SU-DHL-6 (cell line): Measurements from ENCODE around the gene FUNDC2.

Source experiments
- H2AFZ ChIP-seq: fragments of 200-600 bp; sonication (generic); 2 replicates; pipeline ENCODE4 v1.6.1; 2014; ENCODE audit warnings: low read depth, mild to moderate bottlenecking, moderate library complexity, mixed read lengths, antibody characterized with exemption, low read length; ENCODE audit not compliant: severe bottlenecking
- H3F3A ChIP-seq: fragments of 200-600 bp; shearing (Covaris generic); 2 replicates; pipeline ENCODE4 v1.6.0; 2016; ENCODE audit warnings: antibody characterized with exemption, mild to moderate bottlenecking; ENCODE audit not compliant: insufficient read depth
- H3K27ac ChIP-seq: fragments of 200-600 bp; sonication (generic); 2 replicates; pipeline ENCODE4 v1.5.1; 2016; ENCODE audit warnings: low read depth, mild to moderate bottlenecking, low read length, moderate library complexity, mixed read lengths
- H3K27me3 ChIP-seq: fragments of 200-600 bp; sonication (generic), shearing (Covaris generic); 2 replicates; pipeline ENCODE4 v1.6.0; 2014; ENCODE audit warnings: mild to moderate bottlenecking, low read length
- H3K36me3 ChIP-seq: fragments of 200-600 bp; sonication (generic); 2 replicates; pipeline ENCODE4 v1.6.1; 2014; ENCODE audit warnings: mild to moderate bottlenecking, low read length, mixed read lengths
- H3K4me2 ChIP-seq: fragments of 300-600, 200-600 bp; shearing (Covaris generic), sonication (generic); 2 replicates; pipeline ENCODE4 v1.6.0; 2014; ENCODE audit warnings: low read length, low read depth, mild to moderate bottlenecking; ENCODE audit not compliant: poor library complexity, severe bottlenecking
- H3K4me3 ChIP-seq: fragments of 200-600 bp; sonication (generic); 2 replicates; pipeline ENCODE4 v1.5.1; 2014; ENCODE audit warnings: antibody characterized with exemption, low read length, mild to moderate bottlenecking, mixed read lengths; ENCODE audit not compliant: insufficient read depth, poor library complexity, severe bottlenecking
- H3K79me2 ChIP-seq: fragments of 200-600 bp; sonication (generic); 2 replicates; pipeline ENCODE4 v1.6.1; 2014; ENCODE audit warnings: mild to moderate bottlenecking, low read length, moderate library complexity; ENCODE audit not compliant: insufficient read depth
- H3K9ac ChIP-seq: fragments of 200-600 bp; sonication (generic); 2 replicates; pipeline ENCODE4 v1.7.0; 2014; ENCODE audit warnings: mild to moderate bottlenecking, low read length
- H3K9me2 ChIP-seq: fragments of 200-600 bp; sonication (generic); replicated peaks from 2 replicates; pipeline ENCODE4 v1.6.1; 2014; ENCODE audit warnings: low read length; ENCODE audit not compliant: insufficient read depth
- H3K9me3 ChIP-seq: fragments of 200-600 bp; sonication (generic); 2 replicates; pipeline ENCODE4 v1.6.1; 2014; ENCODE audit warnings: low read length, mixed read lengths; ENCODE audit not compliant: insufficient read depth
- H4K20me1 ChIP-seq: fragments of 200-600 bp; sonication (generic); 2 replicates; pipeline ENCODE4 v1.6.1; 2014; ENCODE audit warnings: low read depth, mild to moderate bottlenecking, antibody characterized with exemption, low read length, moderate library complexity, mixed read lengths
- EZH2phosphoT487 ChIP-seq: fragments of 200-600 bp; sonication (generic), shearing (Covaris generic); conservative IDR thresholded peaks from 2 replicates; pipeline ENCODE4 v1.6.1; 2018; ENCODE audit warnings: mild to moderate bottlenecking, antibody characterized with exemption, low read length, moderate library complexity, mixed read lengths
- TF ChIP-seq, protein P1 (sequence below): fragments of 200-600 bp; sonication (generic); IDR thresholded peaks from one replicate; pipeline ENCODE4 v1.5.1; 2017; ENCODE audit warnings: antibody characterized with exemption, mild to moderate bottlenecking, low read length, moderate library complexity; ENCODE audit not compliant: insufficient read depth, poor library complexity, severe bottlenecking

FUNDC2 gene

DNA sequence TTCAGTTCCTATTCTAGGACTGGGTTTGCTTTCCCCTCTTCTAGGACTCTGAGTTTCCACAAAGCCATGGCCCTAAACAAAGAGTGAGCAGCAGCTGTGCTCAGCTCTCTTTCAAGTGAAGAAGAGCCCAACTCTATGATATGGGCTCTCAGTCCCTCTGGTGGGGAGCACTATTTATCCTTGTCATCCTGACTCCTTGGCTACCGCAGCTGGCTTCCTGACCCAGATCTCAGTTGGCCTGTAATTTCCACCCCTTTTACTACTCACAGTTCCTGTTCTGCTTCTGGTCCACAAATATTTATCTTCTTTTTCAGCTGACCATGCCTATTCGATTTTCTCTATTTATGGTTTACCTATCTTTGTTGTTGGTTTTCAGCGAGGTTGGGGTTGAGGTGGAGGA, 37.9 kb upstream of the FUNDC2 start:
- Histone ChIP-seq H3K4me2 (no peak overlapping the region), H3K27me3 (no peaks in the 10 kb centered on the region), H3K79me2 (no peaks in the 10 kb centered on the region), H4K20me1 (no peaks in the 10 kb centered on the region), H3K9ac (no peak overlapping the region), H3F3A (no peaks in the 10 kb centered on the region), H3K36me3 (no peaks in the 10 kb centered on the region), H3K27ac (no peak overlapping the region), H2AFZ (no peak overlapping the region), H3K9me3 (no peaks in the 10 kb centered on the region), H3K9me2 (no peaks in the 10 kb centered on the region), H3K4me3 (no peak overlapping the region)
- TF ChIP-seq, protein P1, sequence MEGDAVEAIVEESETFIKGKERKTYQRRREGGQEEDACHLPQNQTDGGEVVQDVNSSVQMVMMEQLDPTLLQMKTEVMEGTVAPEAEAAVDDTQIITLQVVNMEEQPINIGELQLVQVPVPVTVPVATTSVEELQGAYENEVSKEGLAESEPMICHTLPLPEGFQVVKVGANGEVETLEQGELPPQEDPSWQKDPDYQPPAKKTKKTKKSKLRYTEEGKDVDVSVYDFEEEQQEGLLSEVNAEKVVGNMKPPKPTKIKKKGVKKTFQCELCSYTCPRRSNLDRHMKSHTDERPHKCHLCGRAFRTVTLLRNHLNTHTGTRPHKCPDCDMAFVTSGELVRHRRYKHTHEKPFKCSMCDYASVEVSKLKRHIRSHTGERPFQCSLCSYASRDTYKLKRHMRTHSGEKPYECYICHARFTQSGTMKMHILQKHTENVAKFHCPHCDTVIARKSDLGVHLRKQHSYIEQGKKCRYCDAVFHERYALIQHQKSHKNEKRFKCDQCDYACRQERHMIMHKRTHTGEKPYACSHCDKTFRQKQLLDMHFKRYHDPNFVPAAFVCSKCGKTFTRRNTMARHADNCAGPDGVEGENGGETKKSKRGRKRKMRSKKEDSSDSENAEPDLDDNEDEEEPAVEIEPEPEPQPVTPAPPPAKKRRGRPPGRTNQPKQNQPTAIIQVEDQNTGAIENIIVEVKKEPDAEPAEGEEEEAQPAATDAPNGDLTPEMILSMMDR: no peak
- TF ChIP-seq EZH2phosphoT487: no peak

GRCh38 chrX:154990496-154990895, 36.1 kb upstream of the FUNDC2 start:
- H3K9me3 ChIP-seq: no peaks in the 10 kb centered on the region
- no peak overlapping the region for H3K4me2 ChIP-seq
- no peak overlapping the region for H3K4me3 ChIP-seq
- H3K9ac ChIP-seq: no peak overlapping the region
- no peaks in the 10 kb centered on the region for H4K20me1 ChIP-seq
- no peak overlapping the region for H3K27ac ChIP-seq
- no peak overlapping the region for H2AFZ ChIP-seq
- no peaks in the 10 kb centered on the region for H3F3A ChIP-seq
- H3K27me3 ChIP-seq: no peaks in the 10 kb centered on the region
- no peaks in the 10 kb centered on the region for H3K36me3 ChIP-seq
- H3K9me2 ChIP-seq: no peaks in the 10 kb centered on the region
- no peak for TF ChIP-seq EZH2phosphoT487
- TF ChIP-seq, protein P1: no peak
- H3K79me2 ChIP-seq: no peaks in the 10 kb centered on the region

- Histone ChIP-seq H2AFZ (no peak overlapping the region), H3K9me2 (no peaks in the 10 kb centered on the region), H3K79me2 (no peaks in the 10 kb centered on the region), H3K9ac (no peak overlapping the region), H3K9me3 (no peaks in the 10 kb centered on the region), H3K4me3 (no peak overlapping the region), H3K4me2 (no peak overlapping the region), H3K27me3 (no peaks in the 10 kb centered on the region), H3F3A (no peaks in the 10 kb centered on the region), H3K36me3 (no peaks in the 10 kb centered on the region), H3K27ac (no peak overlapping the region), H4K20me1 (no peaks in the 10 kb centered on the region)
- no peak for TF ChIP-seq EZH2phosphoT487
- TF ChIP-seq, protein P1: no peak
These were observed 35.6 kb upstream of the FUNDC2 start for GRCh38 chrX:154991039-154991438.
